Measurements from ENCODE around the gene LDLRAD4.

The LDLRAD4 gene

DNA sequence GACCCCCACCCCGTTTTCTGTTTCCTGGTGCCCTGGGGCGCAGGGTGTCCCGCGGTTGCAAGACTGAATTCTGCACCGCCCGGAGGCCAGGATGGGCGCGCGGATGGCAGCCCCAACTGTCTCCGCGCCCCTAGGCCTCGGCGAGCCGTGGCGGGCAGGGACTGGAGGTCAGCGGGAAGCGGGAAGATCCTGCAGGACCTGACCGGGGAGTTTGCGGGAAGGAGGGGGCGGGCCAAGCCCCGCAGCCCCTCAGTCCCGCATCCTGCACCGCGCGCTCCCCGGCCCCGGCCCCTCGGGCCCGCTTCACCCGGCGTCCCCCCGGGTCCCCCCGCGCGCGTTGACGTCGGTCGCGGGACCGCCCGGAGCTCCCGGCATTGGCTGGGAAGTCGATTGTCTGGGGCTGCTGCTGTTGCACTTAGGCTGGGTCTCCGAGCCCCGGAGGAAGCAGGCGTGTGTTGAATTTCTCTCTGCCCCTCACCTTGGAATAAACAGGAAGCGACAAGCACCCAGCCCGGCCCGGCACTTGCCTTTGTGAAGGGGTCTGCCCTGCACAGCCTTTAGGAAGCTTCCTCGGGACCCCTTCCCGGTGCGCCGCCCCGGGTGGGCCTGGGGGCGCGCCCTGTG is at the start of gene LDLRAD4:
Gene LDLRAD4, plus strand, starts transcription at position 393 of the 624 bp plus-strand sequence.
- no peak for DNase-seq (ENCODE audit: low read depth)

DNA sequence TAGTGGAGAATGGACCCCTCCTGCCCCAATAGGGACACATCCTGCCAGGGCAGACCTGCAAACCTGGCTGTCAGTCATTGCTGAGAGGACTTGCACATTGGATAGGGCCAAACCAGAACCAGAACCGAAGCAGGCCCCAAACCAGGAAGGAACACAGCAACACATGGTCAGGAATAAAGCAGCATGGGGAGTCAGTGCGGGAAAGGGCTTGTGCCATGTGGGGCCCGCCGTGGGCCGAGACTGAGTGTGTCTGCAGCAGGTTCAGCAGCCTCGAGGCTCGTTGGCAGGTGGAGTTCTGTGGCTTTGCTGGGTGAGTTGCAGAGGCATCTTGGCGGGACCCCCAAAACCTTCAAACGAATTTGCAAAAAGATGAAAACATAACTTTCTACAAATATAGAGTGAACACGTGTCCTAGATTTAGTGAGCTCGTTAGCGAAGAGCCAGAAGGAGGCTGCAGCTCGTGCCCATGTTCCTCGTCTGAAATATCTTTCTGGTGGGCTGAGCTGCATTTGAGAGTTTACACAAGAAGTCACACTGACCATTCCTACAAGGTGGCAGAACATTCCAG is 44.9 kb upstream of the LDLRAD4 start:
- no peak for DNase-seq (ENCODE audit: low read depth)

DNA sequence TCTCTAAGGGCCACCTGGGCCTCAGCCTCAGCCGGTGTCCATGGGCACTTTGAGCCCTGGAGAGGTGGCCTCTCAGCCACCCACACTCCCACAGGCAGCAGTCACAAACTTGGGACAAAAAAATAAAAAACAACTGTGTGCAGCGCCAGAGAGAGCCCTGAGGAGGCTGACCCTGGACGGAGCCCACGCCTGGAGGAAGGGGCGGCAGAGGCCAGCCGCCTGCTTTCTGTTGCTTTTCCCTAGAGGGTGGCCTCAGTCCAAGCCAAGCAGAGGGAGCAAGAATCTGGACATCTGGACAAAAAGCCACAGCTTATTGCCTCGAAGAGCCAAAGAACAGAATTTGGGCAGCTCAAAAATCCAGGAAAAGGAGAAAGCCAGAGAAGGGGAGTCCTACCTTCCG is 43.3 kb upstream of the LDLRAD4 start:
- DNase-seq (ENCODE audit: low read depth), result no peak

DNA sequence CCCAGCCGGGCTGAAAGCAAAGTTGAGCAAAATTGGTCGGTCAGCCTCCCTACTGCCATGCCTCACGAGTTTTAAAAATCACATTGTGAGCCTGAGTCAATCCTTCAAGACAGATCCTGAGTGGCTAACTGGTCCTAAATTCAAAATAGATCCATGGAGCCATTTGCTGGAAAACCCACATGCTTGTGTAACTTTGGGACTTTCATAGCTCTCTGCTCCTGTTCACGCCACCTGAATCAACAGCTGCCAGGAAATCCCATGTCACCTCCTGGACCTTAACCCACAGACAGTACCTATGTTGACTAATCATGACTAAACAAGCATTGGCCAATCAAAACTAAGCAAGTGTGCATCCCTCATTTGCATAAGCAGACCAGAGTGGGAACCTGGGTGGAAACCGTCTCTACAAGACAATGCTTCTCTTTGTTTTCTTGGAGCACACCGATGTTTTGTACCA is 42.8 kb upstream of the LDLRAD4 start:
- no peak for DNase-seq (ENCODE audit: low read depth)

DNA sequence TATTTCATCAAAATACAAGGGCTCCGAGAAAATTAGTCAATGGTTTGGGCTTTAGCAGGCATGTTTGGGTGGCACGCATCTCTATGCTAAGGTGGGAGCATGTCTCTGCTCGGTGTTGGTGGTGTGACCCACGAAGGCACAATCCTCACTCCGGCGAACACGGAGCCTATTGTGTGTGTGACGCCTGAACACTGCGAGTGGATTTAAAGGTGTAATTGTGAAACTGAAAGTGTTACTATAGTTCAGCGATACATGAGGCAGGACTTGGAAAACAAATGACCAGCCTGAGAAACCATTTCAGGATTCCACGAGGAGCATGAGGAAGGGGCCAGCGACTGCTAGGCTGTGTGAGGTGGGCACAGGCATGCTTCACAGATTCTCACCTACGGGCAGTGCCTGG is 41.7 kb upstream of the LDLRAD4 start:
- DNase-seq (ENCODE audit: low read depth), result no peak

DNA sequence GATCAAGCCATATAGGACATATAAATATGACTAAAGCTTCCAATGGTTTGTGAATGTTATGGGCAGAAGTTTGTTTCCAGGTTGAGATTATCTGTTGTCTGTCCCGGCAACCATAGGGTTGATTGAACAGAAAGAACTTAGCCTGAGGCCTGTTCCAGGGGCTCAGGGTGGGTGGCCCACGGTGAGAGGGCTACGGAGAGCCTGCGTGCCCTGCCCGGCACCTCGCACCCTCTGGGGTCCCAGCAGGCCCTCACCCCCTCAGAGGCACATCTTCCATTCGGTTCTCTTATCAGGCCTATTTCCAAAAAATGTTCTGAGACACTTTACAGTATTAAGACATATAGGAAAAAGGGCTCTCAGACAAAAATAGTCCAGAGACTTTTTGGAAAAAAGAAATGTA is 40.4 kb upstream of the LDLRAD4 start:
- no peak for DNase-seq (ENCODE audit: low read depth)

DNA sequence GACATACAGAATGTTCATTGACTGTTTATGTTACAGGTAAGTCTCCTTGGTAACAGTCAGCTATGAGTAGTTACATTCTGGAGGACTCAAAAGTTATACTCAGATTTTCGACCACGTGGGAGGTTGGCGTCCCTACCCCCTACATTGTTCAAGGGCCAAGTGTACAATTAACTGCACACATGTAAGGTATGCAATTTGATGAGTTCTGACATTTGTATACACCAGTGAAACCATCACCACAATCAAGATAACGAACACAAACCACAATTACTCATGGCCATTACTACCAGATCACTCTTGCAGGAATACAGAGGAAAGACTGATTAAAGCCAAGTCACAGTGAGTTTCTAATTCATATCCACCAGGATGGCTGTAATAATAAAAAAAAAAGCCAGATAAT is 39.6 kb upstream of the LDLRAD4 start:
- DNase-seq (ENCODE audit: low read depth), result no peak

DNA sequence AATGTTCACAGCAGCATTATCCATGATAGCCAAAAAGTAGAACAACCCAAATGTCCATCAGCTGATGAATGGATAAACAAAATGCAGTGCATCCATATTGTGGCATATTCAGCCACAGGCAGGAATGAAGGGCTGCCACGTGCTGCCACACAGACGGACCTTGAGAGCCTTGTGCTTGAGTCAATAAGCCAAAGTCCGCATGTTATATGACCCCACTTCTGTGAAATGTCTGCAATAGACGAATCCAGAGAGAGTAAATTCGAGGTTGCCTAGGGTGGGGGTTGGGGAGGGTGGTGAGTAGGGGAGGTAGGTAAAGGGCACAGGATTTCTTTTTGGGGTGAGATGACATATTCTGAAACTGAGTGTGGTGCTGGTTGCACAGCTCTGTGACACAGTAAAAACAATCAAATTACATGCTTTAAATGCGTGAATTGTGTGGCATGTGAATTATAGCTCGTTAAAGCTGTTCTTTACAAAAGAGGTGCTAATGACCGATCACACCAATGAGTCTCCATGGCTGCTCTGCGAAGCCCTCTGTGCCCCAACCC is 38.9 kb upstream of the LDLRAD4 start:
- no peak for DNase-seq (ENCODE audit: low read depth)

DNA sequence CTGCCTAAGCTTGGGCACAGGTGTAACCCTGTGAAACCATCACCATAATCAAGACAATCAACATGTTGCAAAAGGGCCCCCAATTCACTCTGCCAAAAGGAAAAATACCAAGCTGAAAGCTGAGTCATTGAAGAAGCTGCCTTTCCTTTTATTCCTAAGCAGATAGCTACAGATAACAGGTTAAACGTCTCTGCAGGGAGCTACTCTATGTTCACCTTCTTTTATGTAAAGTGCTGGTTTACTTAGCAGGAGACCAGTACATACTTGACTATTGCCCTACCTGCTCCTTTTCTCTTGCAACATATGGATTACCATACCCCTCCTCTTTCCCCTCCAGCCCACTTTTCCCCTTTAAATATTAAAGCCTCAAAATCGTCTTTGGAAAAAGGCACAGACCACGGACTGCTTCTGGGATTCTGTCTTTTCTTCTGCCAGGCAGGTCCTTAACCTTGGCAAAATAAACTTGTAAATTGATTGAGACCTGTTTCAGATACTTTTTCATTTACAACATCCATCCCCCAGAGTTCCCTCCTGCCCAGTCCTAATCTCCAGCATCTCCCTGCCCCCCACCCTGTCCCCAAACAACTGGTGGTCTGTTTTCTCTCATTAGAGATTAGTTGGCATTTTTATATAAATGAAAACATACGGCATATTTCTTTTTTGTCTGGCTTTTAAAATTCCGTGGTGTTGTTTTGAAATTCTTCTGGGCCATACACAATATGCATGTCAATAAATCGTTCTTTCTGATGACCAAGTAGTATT is 37.8 kb upstream of the LDLRAD4 start:
- no peak for DNase-seq (ENCODE audit: low read depth)

DNA sequence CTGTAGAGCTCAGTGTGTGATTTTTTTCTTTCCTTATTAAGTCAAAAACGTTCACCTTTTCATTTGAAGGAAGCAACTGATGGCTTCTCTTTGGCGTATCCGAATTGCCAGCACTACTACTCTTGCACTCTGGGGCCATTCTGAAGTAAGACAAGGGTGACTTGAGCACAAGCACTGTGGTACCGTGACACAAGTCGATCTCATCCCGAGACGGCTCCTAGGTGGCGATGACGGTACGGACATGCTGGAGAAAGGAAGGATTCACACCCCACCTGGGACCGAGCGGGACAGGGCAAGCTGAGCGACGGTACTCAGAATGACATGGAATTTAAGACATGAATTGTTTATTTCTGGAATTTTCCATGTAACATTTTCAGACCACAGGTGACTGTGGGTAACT is 36.8 kb upstream of the LDLRAD4 start:
- no peak for DNase-seq (ENCODE audit: low read depth)

DNA sequence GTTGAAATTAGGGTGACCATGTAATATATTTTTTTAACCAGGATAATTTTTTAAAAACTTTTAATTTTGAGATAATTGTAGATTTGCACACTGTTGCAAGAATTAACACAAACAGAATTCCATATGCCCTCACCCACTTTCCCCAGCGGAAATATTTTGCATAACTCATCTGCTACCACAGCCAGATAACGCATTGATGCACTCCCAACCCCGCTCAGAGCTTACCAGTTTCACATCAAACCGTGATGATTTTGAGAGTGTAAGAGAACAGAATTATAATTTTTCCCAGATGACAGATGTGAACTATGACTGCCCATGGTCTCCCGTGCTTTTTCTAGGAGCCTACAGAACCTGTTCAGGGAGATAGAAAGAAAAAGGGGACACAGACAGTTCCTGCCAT is 35.2 kb upstream of the LDLRAD4 start:
- DNase-seq (ENCODE audit: low read depth), result no peak

DNA sequence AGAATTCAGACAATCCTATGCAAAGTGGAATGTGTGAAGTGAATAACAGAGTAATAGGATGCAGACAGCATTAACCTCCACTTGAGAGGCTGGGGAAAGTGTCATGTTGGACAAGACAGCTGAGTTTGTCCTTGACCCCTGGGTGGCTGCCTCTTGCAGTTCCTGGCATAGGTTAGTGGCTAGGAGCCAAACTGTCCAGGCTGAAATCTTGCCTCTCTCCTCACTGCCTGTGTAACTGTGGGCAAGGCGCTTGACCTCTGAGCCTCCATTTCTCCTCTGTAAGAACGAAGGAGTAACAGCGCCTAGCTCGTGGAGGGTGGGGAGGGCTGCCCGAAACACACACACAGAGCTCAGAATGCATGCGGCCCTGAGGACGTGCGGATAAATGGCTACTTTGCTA is 34.8 kb upstream of the LDLRAD4 start:
- DNase-seq (ENCODE audit: low read depth), result no peak

DNA sequence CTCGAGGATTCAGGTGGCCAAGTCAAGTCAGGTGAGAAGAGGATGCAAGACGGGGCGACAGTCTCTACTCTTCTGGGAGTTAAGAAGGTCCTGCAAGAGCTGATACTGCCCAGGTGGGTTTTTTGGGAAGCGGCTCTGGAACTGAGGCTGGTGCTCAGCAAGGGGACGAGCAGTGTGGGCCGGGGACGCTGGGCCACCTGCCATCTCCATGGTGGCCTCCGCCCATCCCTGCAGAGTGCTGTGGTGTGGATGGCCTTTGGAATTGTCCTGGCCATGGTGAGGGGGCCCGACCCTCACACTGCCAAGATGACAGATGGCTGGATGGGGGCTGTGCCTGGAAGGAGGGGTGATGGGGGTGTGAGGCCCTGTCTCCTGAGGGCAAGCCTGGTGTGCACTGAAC is 34.2 kb upstream of the LDLRAD4 start:
- no peak for DNase-seq (ENCODE audit: low read depth)

DNA sequence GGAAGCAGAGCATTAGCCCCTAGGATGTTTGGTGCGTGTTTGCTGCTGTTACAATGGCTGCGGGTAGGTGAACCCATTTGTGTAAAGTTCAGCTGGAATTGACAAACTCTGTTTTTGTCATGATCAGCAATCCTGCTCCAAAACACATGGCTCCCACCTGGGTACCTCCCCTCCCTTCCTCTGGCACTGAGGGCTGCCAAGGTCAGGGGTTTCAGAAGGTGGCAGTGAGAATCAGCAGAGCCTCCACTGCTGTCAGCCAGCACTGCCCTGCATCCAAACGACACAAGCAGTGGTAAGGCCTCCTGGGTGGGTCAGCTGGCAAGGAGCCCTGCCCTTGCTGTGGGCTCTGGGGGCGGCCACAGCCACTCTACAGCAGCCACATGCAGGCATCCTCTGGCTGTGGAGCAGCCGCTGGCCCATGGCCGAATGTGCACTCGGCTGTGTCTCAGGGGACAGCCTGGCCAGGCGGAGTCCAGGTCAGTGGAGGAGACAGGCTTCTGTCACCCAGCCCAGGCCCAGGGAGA is 32.8 kb upstream of the LDLRAD4 start:
- no peak for DNase-seq (ENCODE audit: low read depth)

DNA sequence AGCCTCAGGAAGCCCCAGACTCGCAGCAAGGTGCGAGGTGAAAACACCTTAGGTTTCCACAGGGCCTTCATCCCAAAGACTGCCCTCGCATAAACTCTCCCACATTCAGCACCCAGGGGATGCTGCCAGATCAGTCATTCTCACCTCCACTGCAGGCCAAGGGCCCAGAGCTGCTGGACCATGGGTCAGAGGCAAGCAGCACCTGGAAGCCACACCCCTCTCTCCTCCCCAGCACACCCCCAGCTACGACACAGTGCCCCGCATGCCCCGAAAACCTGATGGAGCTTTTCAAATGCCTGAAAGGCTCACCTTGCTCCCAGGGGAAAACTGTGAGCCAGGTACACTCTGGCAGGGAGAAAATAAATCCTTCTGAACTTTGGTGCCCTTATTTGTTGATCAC is 31.9 kb upstream of the LDLRAD4 start:
- no peak for DNase-seq (ENCODE audit: low read depth)

DNA sequence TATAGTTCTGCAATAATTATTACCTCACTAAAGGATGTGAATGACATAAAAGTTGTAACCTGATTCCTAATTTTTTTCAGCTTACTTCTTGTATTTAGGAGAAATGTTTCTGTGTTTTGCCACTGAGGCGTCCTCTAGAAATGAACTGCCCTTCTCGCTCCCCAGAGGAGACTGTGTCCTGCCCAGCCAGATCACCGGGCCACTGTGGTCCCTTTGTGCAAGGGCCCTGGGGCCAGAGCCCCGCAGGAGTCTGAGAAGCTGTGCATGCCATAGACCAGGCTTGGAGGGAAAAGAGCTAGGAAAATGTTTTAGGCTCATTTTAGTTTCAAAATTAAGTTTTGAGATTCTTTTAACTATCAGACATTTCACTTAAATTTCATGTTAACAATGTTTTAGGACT is 31.1 kb upstream of the LDLRAD4 start:
- DNase-seq (ENCODE audit: low read depth), result no peak

DNA sequence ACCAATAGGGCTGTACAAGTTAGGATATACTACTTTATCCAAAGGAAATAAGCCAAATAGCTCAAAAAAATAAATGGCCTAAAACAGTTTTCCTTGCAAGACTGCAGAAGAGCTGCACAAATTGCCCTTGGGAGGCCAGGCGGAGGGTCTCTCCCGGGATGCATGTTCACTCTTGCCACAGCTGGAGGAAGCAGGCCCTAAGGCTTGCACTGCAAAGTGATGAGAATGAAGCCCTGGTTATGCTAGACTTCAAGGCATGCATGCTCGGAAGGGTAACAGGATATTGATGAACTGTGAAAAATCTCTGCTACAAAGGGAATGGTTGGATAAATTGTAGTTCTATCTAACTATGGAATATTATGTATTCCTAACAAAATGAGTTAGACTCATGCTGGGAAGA is 27.5 kb upstream of the LDLRAD4 start:
- no peak for DNase-seq (ENCODE audit: low read depth)

DNA sequence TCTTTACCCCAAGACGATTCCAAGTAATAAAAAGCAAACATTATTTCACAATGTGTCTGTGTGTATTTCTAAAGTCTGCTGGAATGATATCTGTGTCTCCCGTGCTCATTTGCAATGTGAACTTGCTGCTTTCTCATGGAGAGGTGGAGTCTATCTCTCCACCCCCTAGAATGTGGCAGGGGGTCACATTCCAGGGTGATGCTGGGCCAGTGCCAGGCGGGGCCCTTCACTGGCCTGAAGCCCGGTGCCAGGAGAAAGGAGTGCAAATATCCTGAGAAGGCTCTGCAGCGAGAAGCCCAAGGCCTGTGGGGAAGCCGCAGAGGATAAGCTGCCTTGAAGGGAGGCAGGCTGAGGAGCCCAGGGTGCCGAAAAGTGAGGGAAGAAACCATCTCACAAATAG is 26.8 kb upstream of the LDLRAD4 start:
- no peak for DNase-seq (ENCODE audit: low read depth)

DNA sequence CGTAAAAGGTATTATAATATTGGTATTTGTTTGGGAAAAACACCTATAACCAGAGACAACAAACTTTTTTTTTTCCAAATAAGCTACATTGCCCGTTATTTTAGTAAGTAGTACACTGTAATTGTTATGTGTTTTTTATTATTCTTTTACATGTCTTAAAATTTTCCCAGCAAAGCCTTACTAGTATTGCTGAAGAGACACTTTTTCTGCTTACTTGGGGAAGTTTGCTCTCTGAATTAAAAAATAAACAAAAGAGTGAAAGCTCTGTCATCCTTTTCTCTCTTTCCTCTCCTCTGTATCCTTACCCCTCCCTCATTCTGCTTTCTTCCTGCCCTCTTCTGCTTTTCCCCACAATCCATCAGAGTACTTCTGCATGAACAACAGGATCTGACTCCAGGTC is 25.6 kb upstream of the LDLRAD4 start:
- no peak for DNase-seq (ENCODE audit: low read depth)

DNA sequence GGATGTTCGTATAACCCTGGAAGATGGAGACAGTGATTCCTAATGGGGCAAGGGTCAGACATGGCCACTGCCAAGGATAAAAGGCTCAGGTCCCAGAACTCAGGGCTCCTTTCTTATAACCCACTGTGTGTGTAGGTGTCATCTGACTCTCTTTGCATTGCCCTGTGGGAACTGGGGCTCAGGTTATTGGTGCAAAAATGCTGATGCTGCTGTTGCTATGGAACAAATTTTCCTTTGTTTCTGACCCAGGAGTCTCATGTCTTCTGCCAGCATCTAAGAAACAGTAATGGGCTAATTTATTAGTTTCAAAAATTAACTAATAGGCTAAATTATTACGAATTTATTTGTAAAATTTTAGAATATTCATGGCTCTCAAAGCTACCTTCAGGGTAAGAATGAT is 24.3 kb upstream of the LDLRAD4 start:
- no peak for DNase-seq (ENCODE audit: low read depth)

DNA sequence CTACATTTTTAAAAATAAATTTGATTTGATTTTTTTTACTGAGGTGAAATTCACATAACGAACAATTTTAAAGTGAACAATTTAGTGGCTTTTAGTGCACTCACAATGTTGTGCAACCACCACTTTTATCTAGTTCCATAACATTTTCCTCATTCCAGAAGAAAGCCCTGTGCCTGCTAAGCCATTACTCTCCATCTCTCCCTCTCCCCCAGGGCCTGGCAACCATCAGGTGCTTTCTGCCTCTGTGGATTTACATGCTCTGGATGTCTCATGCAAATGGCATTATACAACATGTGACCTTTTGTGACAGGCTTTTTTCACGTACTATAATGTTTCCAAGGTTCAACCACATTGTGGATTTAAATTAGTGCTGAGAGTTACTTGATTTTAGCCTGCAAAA is 19.9 kb upstream of the LDLRAD4 start:
- no peak for DNase-seq (ENCODE audit: low read depth)

DNA sequence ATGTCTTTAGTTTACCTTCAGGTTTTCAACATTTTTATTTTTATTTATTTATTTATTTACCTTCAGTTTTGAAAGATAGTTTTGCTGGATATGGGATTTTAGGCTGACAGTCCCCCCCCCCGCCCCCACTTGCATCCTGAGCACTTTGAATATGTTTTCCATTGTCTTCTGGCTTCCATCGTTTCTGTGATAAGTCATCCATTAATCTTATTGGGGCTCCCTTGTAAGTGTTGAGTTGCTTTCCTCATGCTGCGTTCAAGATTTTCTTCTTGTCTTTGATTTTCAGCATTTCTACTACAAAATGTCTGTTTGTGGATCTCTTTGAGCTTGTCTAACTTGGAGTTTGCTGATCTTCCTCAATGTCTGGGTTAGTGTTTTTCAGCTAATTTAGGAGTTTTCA is 19.4 kb upstream of the LDLRAD4 start:
- no peak for DNase-seq (ENCODE audit: low read depth)

DNA sequence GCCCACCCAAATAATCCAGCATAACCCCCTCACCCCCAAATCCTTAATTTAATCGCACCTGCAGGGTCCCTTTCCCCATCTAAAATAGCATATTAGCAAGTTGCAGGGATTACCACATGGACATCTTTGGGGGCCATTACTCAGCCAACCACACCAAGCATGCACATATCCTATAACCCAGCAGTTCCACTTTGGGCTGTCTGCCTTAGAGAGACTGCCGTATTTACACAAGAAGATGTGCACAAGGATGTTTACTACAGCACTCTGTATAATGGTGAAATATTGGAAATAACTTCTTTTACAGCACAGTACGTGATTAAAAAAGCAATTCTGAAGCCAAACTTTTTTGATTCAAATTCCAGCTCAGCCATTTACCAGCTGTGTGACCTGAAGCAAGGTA is 17.3 kb upstream of the LDLRAD4 start:
- no peak for DNase-seq (ENCODE audit: low read depth)
